HEK293 (cell line): ENCODE results near the gene SLC25A26.

Source experiments
- CTCF ChIA-PET: fragments of 350-600 bp; formaldehyde crosslinking; extraction: SDS; loops from one replicate; lab custom pipeline; 2021; ENCODE audit warnings: antibody characterized with exemption; lab: Yijun Ruan, JAX
- POLR2A ChIA-PET: fragments of 300-600 bp; formaldehyde crosslinking; extraction: SDS; loops from one replicate; lab custom pipeline; 2020; ENCODE audit warnings: antibody characterized with exemption, inconsistent platforms; lab: Yijun Ruan, JAX
- H3K27ac ChIP-seq: fragments of 200-500 bp; sonication (Bioruptor generic); 2 replicates; pipeline ENCODE4 v1.5.1; 2014; ENCODE audit warnings: low read depth, low read length, control low read depth, inconsistent platforms; ENCODE audit errors: extremely low read depth
- H3K36me3 ChIP-seq, 2 experiments: fragments of 200-500 bp in 1 of 2; sonication (Bioruptor generic) in 1 of 2; 1 replicate in 1 of 2; 2 replicates in 1 of 2; pipeline ENCODE4 v1.5.1; 2014 to 2017; ENCODE audit warnings: inconsistent platforms in 2 of 2, low read length in 2 of 2; ENCODE audit not compliant: control insufficient read depth in 2 of 2, insufficient read depth in 1 of 2
- H3K4me1 ChIP-seq: fragments of 200-500 bp; sonication (Bioruptor generic); 2 replicates; pipeline ENCODE4 v1.5.1; 2014; ENCODE audit warnings: mild to moderate bottlenecking, low read length, inconsistent platforms; ENCODE audit not compliant: control insufficient read depth, insufficient read depth
- H3K4me3 ChIP-seq: 2 replicates; pipeline ENCODE4 v1.5.1; 2011; ENCODE audit warnings: low read depth, mild to moderate bottlenecking, control low read depth, low read length, moderate library complexity
- H3K9me3 ChIP-seq: fragments of 200-500 bp; sonication (Bioruptor generic); 2 replicates; pipeline ENCODE4 v1.5.1; 2014; ENCODE audit warnings: low read depth, low read length, inconsistent platforms; ENCODE audit not compliant: control insufficient read depth, insufficient read depth
- CTCF ChIP-seq: fragments of 450-650 bp; formaldehyde crosslinking; IDR thresholded peaks from 2 replicates; pipeline ENCODE4 v1.5.1; 2016; ENCODE audit warnings: missing biosample characterization, missing genetic modification characterization
- HOXD13 ChIP-seq: sonication (generic); formaldehyde crosslinking; IDR thresholded peaks from 2 replicates; pipeline ENCODE4 v1.8.0; 2022; ENCODE audit warnings: missing genetic modification reagents, borderline replicate concordance
- OVOL3 ChIP-seq: fragments of 450-650 bp; formaldehyde crosslinking; IDR thresholded peaks from 2 replicates; pipeline ENCODE4 v1.5.1; 2016; ENCODE audit warnings: missing biosample characterization, missing genetic modification characterization
- ZBTB10 ChIP-seq: fragments of 450-650 bp; formaldehyde crosslinking; IDR thresholded peaks from 2 replicates; pipeline ENCODE4 v1.5.1; 2016; ENCODE audit warnings: missing biosample characterization, missing genetic modification characterization
- ZBTB17 ChIP-seq: fragments of 450-650 bp; formaldehyde crosslinking; IDR thresholded peaks from 2 replicates; pipeline ENCODE4 v1.5.1; 2016; ENCODE audit warnings: missing biosample characterization, missing genetic modification characterization
- ZFP69B ChIP-seq: fragments of 450-650 bp; formaldehyde crosslinking; IDR thresholded peaks from 2 replicates; pipeline ENCODE4 v1.5.1; 2016; ENCODE audit warnings: missing biosample characterization, missing genetic modification characterization
- ZNF350 ChIP-seq: fragments of 450-650 bp; formaldehyde crosslinking; IDR thresholded peaks from 2 replicates; pipeline ENCODE4 v1.5.0; 2017; ENCODE audit warnings: missing biosample characterization, mild to moderate bottlenecking, missing genetic modification characterization
- ZNF394 ChIP-seq: fragments of 450-650 bp; formaldehyde crosslinking; IDR thresholded peaks from 2 replicates; pipeline ENCODE4 v1.5.1; 2016; ENCODE audit warnings: missing biosample characterization, missing genetic modification characterization, mild to moderate bottlenecking, moderate library complexity, borderline replicate concordance
- ZNF510 ChIP-seq: fragments of 450-650 bp; formaldehyde crosslinking; IDR thresholded peaks from 2 replicates; pipeline ENCODE4 v1.5.1; 2018; ENCODE audit warnings: mild to moderate bottlenecking, missing genetic modification characterization, missing biosample characterization; ENCODE audit not compliant: insufficient replicate concordance
- ZNF530 ChIP-seq: fragments of 450-650 bp; formaldehyde crosslinking; IDR thresholded peaks from 2 replicates; pipeline ENCODE4 v1.5.1; 2016; ENCODE audit warnings: low read depth, missing biosample characterization, missing genetic modification characterization
- ZNF548 ChIP-seq: fragments of 450-650 bp; formaldehyde crosslinking; IDR thresholded peaks from 2 replicates; pipeline ENCODE4 v1.5.1; 2016; ENCODE audit warnings: missing biosample characterization, missing genetic modification characterization
- ZNF596 ChIP-seq: fragments of 450-650 bp; IDR thresholded peaks from 2 replicates; pipeline ENCODE4 v1.5.0; 2018; ENCODE audit warnings: missing biosample characterization, mild to moderate bottlenecking, missing genetic modification characterization, moderate library complexity
- ZNF654 ChIP-seq: fragments of 450-650 bp; formaldehyde crosslinking; IDR thresholded peaks from 2 replicates; pipeline ENCODE4 v1.5.1; 2016; ENCODE audit warnings: low read depth, missing biosample characterization, missing genetic modification characterization
- ZNF785 ChIP-seq: fragments of 450-650 bp; formaldehyde crosslinking; IDR thresholded peaks from 2 replicates; pipeline ENCODE4 v1.5.1; 2016; ENCODE audit warnings: missing biosample characterization, missing genetic modification characterization
- ZSCAN5A ChIP-seq: fragments of 450-650 bp; formaldehyde crosslinking; IDR thresholded peaks from 2 replicates; pipeline ENCODE4 v1.5.1; 2016; ENCODE audit warnings: missing biosample characterization, missing genetic modification characterization

Gene SLC25A26

DNA sequence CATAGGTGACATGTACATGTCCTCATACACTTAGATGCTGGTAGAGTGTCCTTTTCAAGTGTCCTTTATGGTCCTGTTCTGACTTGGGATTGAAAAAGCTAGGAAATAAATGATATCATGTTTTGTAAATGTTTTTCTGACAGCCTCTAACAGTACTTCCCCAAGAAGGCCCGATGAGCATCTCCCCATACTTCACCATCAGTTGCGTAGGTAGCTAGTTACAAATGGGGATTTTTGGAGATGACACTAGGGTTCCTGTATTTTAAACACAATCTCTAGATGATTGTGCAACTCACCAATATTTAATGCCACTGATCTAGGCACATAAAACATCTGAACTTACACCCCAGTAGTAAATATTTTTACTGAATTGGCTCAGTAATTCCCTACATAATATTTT, 27.8 kb downstream of the SLC25A26 start (continued):
- TF ChIP-seq ZSCAN5A (tag by site-specific recombination), result no peak
- no peak for TF ChIP-seq ZNF350
- TF ChIP-seq, all 188 proteins: peak for 0

DNA sequence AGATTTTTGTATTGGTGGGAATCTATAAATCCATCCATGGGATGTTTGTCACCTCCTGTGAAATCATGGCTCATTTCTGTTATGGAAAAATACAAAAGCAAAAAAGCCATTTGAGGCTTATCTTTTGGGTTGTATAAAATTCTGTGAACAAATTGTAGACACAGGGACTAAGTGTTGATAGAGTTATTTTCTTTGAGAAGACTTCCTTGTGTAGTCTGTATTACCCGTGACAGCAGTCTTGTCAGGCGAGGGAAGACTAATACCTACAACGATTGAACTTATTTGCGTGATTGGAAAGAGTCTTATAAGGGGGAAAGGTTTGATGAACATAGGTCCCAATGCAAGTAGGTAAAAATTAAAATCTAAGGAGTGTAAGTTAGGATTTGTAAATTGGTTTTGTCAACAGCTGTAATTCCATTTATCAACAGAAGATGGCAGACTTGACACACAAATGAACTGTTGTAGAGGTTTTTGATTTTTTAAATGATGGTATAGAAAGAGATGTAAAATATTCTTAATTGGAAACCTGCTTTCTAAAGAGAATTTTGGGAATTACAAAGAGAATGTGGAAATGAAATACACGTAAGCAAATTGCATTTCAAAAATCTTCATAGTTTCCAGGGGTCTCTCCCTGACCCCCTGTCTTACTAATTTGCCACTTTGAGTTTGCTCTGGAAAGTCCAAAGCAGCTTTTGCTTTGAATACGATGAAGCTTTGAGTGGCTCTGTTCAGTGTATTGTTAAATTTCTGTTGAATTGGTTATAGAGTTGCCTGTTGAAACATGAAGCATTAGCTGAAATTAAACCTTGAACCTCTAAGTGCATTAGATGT, 33.2 kb downstream of the SLC25A26 start:
- POLR2A ChIA-PET, result no interaction called here
- Histone ChIP-seq H3K36me3 (peaks cover 0 to 4% of the 10 kb centered on the region in 2 experiments; a peak in 1 of 3 replicates), H3K4me3 (no peak overlapping the region), H3K27ac (no peak overlapping the region), H3K9me3 (no peaks in the 10 kb centered on the region), H3K4me1 (no peaks in the 10 kb centered on the region)
- TF ChIP-seq ZNF654 (tag by site-specific recombination) (peak; percentile 74), ZBTB17 (tag by site-specific recombination) (no peak), CTCF (tag by site-specific recombination) (peak; percentile 31; the same call in 1 of the 2 replicates)
- CTCF ChIA-PET, result interaction anchor here (0.6 to 2.8 kb wide), 21 partner anchors 8 to 684 kb away, joined by 3 to 28 read pairs (median 3); no protein-coding TSS in a partner anchor

- Histone ChIP-seq H3K4me1 (no peaks in the 10 kb centered on the region), H3K36me3 (peaks cover 0 to 4% of the 10 kb centered on the region in 2 experiments; a peak in 1 of 3 replicates)
- TF ChIP-seq ZNF394, result no peak
- TF ChIP-seq, all 188 proteins: peak for 0
- Histone ChIP-seq H3K9me3 (no peaks in the 10 kb centered on the region), H3K27ac (no peak overlapping the region), H3K4me3 (no peak overlapping the region)
- ChIA-PET POLR2A (no interaction called here), CTCF (interaction anchor here (0.6 to 1.2 kb wide), 4 partner anchors 116 to 736 kb away, joined by 3 read pairs; no protein-coding TSS in a partner anchor)
These were observed 35.1 kb downstream of the SLC25A26 start for GRCh38 chr3:66255865-66256264.

- H3K9me3 ChIP-seq, result no peaks in the 10 kb centered on the region
- CTCF ChIA-PET, result interaction anchor here (0.6 to 1.2 kb wide), 2 partner anchors 23 to 115 kb away, joined by 3 read pairs; no protein-coding TSS in a partner anchor
- H3K4me1 ChIP-seq, result no peaks in the 10 kb centered on the region
- no peak overlapping the region for H3K4me3 ChIP-seq
- POLR2A ChIA-PET, result no interaction called here
- no peak for TF ChIP-seq HOXD13
- no peak for TF ChIP-seq ZFP69B
- H3K27ac ChIP-seq, result no peak overlapping the region
- H3K36me3 ChIP-seq, result peaks cover 0 to 4% of the 10 kb centered on the region in 2 experiments; a peak in 1 of 3 replicates
These were observed 36.0 kb downstream of the SLC25A26 start for GRCh38 chr3:66256806-66257205.

DNA sequence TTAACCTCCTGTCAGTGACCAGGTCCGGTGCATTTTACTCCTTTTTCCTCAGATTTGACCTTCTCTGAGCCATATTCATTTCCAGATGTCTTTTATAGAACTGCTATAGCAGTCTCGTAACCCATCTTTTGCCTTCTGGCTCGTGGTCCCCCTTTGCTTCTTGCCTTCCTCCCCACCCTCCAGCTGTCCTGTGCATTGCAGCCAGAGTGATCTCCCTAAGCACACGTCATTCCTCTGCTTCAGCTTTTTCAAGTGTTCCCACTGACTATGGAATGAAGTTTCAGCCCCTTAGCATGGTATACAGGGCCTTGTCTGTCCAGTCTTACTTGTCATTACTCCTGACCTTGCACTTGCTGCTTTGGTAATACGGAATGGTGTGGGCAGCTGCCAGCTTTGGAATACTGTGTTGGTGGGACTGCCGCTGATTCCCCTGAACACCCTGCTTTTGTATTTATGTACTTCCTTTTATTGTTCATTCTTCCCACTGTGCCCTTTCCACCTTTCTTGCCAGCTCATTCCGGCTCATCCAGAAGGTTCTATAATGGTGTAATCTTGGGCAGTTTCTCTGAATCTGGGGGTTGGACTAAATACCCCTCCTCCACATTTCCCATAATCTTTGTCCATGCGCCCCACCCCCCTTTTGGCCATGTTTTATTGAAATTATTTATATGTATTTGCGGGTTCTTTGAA, 38.9 kb downstream of the SLC25A26 start:
- Histone ChIP-seq H3K4me1 (no peaks in the 10 kb centered on the region), H3K4me3 (no peak overlapping the region), H3K36me3 (peaks cover 0 to 4% of the 10 kb centered on the region in 2 experiments; a peak in 1 of 3 replicates), H3K27ac (no peak overlapping the region), H3K9me3 (no peaks in the 10 kb centered on the region)
- ChIA-PET POLR2A (no interaction called here), CTCF (interaction anchor here (0.6 to 1.4 kb wide), 2 partner anchors 169 to 563 kb away, joined by 3 read pairs; no protein-coding TSS in a partner anchor)
- no peak for TF ChIP-seq OVOL3 (tag by site-specific recombination)
- TF ChIP-seq ZBTB10 (tag by site-specific recombination), result no peak
- no peak for TF ChIP-seq ZSCAN5A (tag by site-specific recombination)
- no peak for TF ChIP-seq ZNF596
- no peak for TF ChIP-seq ZFP69B
- no peak for TF ChIP-seq ZNF510 (tag by site-specific recombination)
- no peak for TF ChIP-seq ZNF548 (tag by site-specific recombination)
- TF ChIP-seq ZNF785, result no peak
- TF ChIP-seq ZNF530 (tag by site-specific recombination), result no peak
